Measurements from ENCODE around the gene TOB2. TPM values are rescaled to one million over a fixed set of nuclear protein-coding genes. Genes with fewer than 3 reads are reported as not detected.

Gene TOB2
- total and polyA plus RNA-seq, 5 donors from 2014 or later: 16.3 to 32.0 (median 17.6) TPM

- H3K4me1 Mint-ChIP-seq: peaks cover 0 to 9% (median 7%) of the 10 kb centered on the region in 4 donors
- no peaks in the 10 kb centered on the region for H3K27me3 Mint-ChIP-seq
- H3K4me3 Mint-ChIP-seq: no peak overlapping the region
- Histone ChIP-seq H3K9me3 (ENCODE audit: control insufficient read depth in 2 of 2, low read length in 2 of 2) (no peaks in the 10 kb centered on the region), H3K27ac (ENCODE audit: insufficient read depth, low read length, poor library complexity, severe bottlenecking) (no peak overlapping the region), H3K36me3 (ENCODE audit: control insufficient read depth, insufficient read depth, low read length) (peaks cover 46% of the 10 kb centered on the region), H3K4me3 (ENCODE audit: low read depth, low read length) (no peak overlapping the region), H3K4me1 (ENCODE audit: control insufficient read depth, insufficient read depth, low read length, poor library complexity, severe bottlenecking) (no peaks in the 10 kb centered on the region), H3K27me3 (ENCODE audit: control insufficient read depth, insufficient read depth, low read length) (no peaks in the 10 kb centered on the region)
- ATAC-seq (ENCODE audit: low read depth in 2 of 2): no peak
- no peak overlapping the region for H3K27ac Mint-ChIP-seq
- peaks cover 24% of the 10 kb centered on the region for H3K36me3 Mint-ChIP-seq
- DNase-seq: no peak
- H3K9me3 Mint-ChIP-seq: no peaks in the 10 kb centered on the region
Measured at GRCh38 chr22:41459431-41459830, 12.8 kb upstream of the TOB2 start.

- H3K4me1 Mint-ChIP-seq: peaks cover 0 to 5% (median 1%) of the 10 kb centered on the region in 4 donors
- DNase-seq (no peak), ATAC-seq (ENCODE audit: low read depth in 2 of 2) (no peak)
- H3K36me3 Mint-ChIP-seq: peaks cover 19% of the 10 kb centered on the region
- Histone ChIP-seq H3K27ac (ENCODE audit: insufficient read depth, low read length, poor library complexity, severe bottlenecking) (no peak overlapping the region), H3K4me3 (ENCODE audit: low read depth, low read length) (no peak overlapping the region), H3K36me3 (ENCODE audit: control insufficient read depth, insufficient read depth, low read length) (peaks cover 36% of the 10 kb centered on the region), H3K27me3 (ENCODE audit: control insufficient read depth, insufficient read depth, low read length) (no peaks in the 10 kb centered on the region), H3K9me3 (ENCODE audit: control insufficient read depth in 2 of 2, low read length in 2 of 2) (no peaks in the 10 kb centered on the region), H3K4me1 (ENCODE audit: control insufficient read depth, insufficient read depth, low read length, poor library complexity, severe bottlenecking) (no peaks in the 10 kb centered on the region)
- H3K4me3 Mint-ChIP-seq: peak overlapping the region in 1 of 4 donors; percentile 21
- no peaks in the 10 kb centered on the region for H3K27me3 Mint-ChIP-seq
- H3K9me3 Mint-ChIP-seq: no peaks in the 10 kb centered on the region
- peak overlapping the region in 1 of 3 donors; percentile 75 for H3K27ac Mint-ChIP-seq
Measured at GRCh38 chr22:41458161-41458728, 11.6 kb upstream of the TOB2 start.

- Histone ChIP-seq H3K36me3 (ENCODE audit: control insufficient read depth, insufficient read depth, low read length) (no peaks in the 10 kb centered on the region), H3K4me3 (ENCODE audit: low read depth, low read length) (peak overlapping the region; percentile 79), H3K27ac (ENCODE audit: insufficient read depth, low read length, poor library complexity, severe bottlenecking) (peak overlapping the region; percentile 95), H3K4me1 (ENCODE audit: control insufficient read depth, insufficient read depth, low read length, poor library complexity, severe bottlenecking) (peaks cover 28% of the 10 kb centered on the region), H3K27me3 (ENCODE audit: control insufficient read depth, insufficient read depth, low read length) (no peaks in the 10 kb centered on the region), H3K9me3 (ENCODE audit: control insufficient read depth in 2 of 2, low read length in 2 of 2) (no peaks in the 10 kb centered on the region)
- peak; percentile 87 to 98 (median 93) for DNase-seq
- peaks cover 0 to 21% (median 11%) of the 10 kb centered on the region in 4 donors for H3K4me1 Mint-ChIP-seq
- H3K9me3 Mint-ChIP-seq: peaks cover 0 to 2% (median 0%) of the 10 kb centered on the region in 7 donors
- peaks cover 10% of the 10 kb centered on the region for H3K27me3 Mint-ChIP-seq
- H3K27ac Mint-ChIP-seq: peak overlapping the region; percentile 82 to 99 (median 95)
- peak; percentile 78 to 79 for ATAC-seq (ENCODE audit: low read depth in 2 of 2)
- peak overlapping the region; percentile 90 to 97 (median 96) for H3K4me3 Mint-ChIP-seq
- H3K36me3 Mint-ChIP-seq: peaks cover 3% of the 10 kb centered on the region
Measured at GRCh38 chr22:41448189-41448808, 1.7 kb upstream of the TOB2 start.

GRCh38 chr22:41447435-41448188, 1.0 kb upstream of the TOB2 start:
- H3K27me3 ChIP-seq (ENCODE audit: control insufficient read depth, insufficient read depth, low read length): no peaks in the 10 kb centered on the region
- peak overlapping the region; percentile 95 for H3K27ac ChIP-seq (ENCODE audit: insufficient read depth, low read length, poor library complexity, severe bottlenecking)
- Mint-ChIP-seq H3K36me3 (no peaks in the 10 kb centered on the region), H3K4me3 (peak overlapping the region; percentile 90 to 98 (median 96)), H3K27ac (peak overlapping the region; percentile 95 to 99 (median 97)), H3K4me1 (peaks cover 2 to 28% (median 16%) of the 10 kb centered on the region in 4 donors), H3K9me3 (peaks cover 0 to 2% (median 0%) of the 10 kb centered on the region in 7 donors), H3K27me3 (peaks cover 10% of the 10 kb centered on the region)
- no peaks in the 10 kb centered on the region for H3K36me3 ChIP-seq (ENCODE audit: control insufficient read depth, insufficient read depth, low read length)
- H3K4me3 ChIP-seq (ENCODE audit: low read depth, low read length): peak overlapping the region; percentile 92
- no peak for ATAC-seq (ENCODE audit: low read depth in 2 of 2)
- H3K9me3 ChIP-seq (ENCODE audit: control insufficient read depth in 2 of 2, low read length in 2 of 2): no peaks in the 10 kb centered on the region
- peaks cover 28% of the 10 kb centered on the region for H3K4me1 ChIP-seq (ENCODE audit: control insufficient read depth, insufficient read depth, low read length, poor library complexity, severe bottlenecking)
- DNase-seq: peak; percentile 53 to 70 (median 57)

- Histone ChIP-seq H3K27me3 (ENCODE audit: control insufficient read depth, insufficient read depth, low read length) (no peaks in the 10 kb centered on the region), H3K9me3 (ENCODE audit: control insufficient read depth in 2 of 2, low read length in 2 of 2) (no peaks in the 10 kb centered on the region), H3K4me1 (ENCODE audit: control insufficient read depth, insufficient read depth, low read length, poor library complexity, severe bottlenecking) (peaks cover 28% of the 10 kb centered on the region), H3K27ac (ENCODE audit: insufficient read depth, low read length, poor library complexity, severe bottlenecking) (peak overlapping the region; percentile 95), H3K36me3 (ENCODE audit: control insufficient read depth, insufficient read depth, low read length) (no peaks in the 10 kb centered on the region), H3K4me3 (ENCODE audit: low read depth, low read length) (peak overlapping the region; percentile 92)
- Mint-ChIP-seq H3K27me3 (peaks cover 10% of the 10 kb centered on the region), H3K4me3 (peak overlapping the region; percentile 90 to 98 (median 96)), H3K4me1 (peaks cover 8 to 34% (median 17%) of the 10 kb centered on the region in 4 donors), H3K36me3 (no peaks in the 10 kb centered on the region), H3K9me3 (peaks cover 0 to 2% (median 0%) of the 10 kb centered on the region in 7 donors), H3K27ac (peak overlapping the region; percentile 95 to 98 (median 97))
- DNase-seq (no peak), ATAC-seq (ENCODE audit: low read depth in 2 of 2) (no peak)
Measured at GRCh38 chr22:41446057-41446501, 522 bp downstream of the TOB2 start.

- H3K27me3 Mint-ChIP-seq: peaks cover 10% of the 10 kb centered on the region
- no peaks in the 10 kb centered on the region for H3K36me3 Mint-ChIP-seq
- H3K27ac Mint-ChIP-seq: peak overlapping the region; percentile 95 to 98 (median 95)
- peaks cover 0 to 2% (median 0%) of the 10 kb centered on the region in 7 donors for H3K9me3 Mint-ChIP-seq
- Histone ChIP-seq H3K9me3 (ENCODE audit: control insufficient read depth in 2 of 2, low read length in 2 of 2) (no peaks in the 10 kb centered on the region), H3K27me3 (ENCODE audit: control insufficient read depth, insufficient read depth, low read length) (no peaks in the 10 kb centered on the region), H3K27ac (ENCODE audit: insufficient read depth, low read length, poor library complexity, severe bottlenecking) (peak overlapping the region; percentile 95), H3K36me3 (ENCODE audit: control insufficient read depth, insufficient read depth, low read length) (no peaks in the 10 kb centered on the region), H3K4me1 (ENCODE audit: control insufficient read depth, insufficient read depth, low read length, poor library complexity, severe bottlenecking) (peaks cover 28% of the 10 kb centered on the region), H3K4me3 (ENCODE audit: low read depth, low read length) (peak overlapping the region; percentile 92)
- ATAC-seq (ENCODE audit: low read depth in 2 of 2) (no peak), DNase-seq (peak in 2 of 3 donors; percentile 54 to 56)
- peak overlapping the region; percentile 90 to 98 (median 96) for H3K4me3 Mint-ChIP-seq
- peaks cover 8 to 34% (median 17%) of the 10 kb centered on the region in 4 donors for H3K4me1 Mint-ChIP-seq
Measured at GRCh38 chr22:41445129-41446056, 1.2 kb downstream of the TOB2 start.

All from CD4-positive, CD25-positive, alpha-beta regulatory T cell (primary cell).